Endothelial cell of umbilical vein (primary cell): ENCODE measurements around the gene SVIL.

Source experiments
- CTCF ChIP-seq, 2 donors: IDR thresholded peaks; 1 replicate in 1 of 2; 2 replicates in 1 of 2; pipeline ENCODE4 v1.5.1; 2011; ENCODE audit warnings: low read length in 2 of 2, mild to moderate bottlenecking in 2 of 2, moderate library complexity in 2 of 2, control low read depth in 1 of 2, inconsistent platforms in 1 of 2, low read depth in 1 of 2; ENCODE audit not compliant: insufficient read depth in 1 of 2; ENCODE audit errors: extremely low read depth in 1 of 2
- POLR2A ChIP-seq: IDR thresholded peaks from 2 replicates; pipeline ENCODE4 v1.6.1; 2012; ENCODE audit warnings: low read depth, mild to moderate bottlenecking, control low read depth, low read length

DNA sequence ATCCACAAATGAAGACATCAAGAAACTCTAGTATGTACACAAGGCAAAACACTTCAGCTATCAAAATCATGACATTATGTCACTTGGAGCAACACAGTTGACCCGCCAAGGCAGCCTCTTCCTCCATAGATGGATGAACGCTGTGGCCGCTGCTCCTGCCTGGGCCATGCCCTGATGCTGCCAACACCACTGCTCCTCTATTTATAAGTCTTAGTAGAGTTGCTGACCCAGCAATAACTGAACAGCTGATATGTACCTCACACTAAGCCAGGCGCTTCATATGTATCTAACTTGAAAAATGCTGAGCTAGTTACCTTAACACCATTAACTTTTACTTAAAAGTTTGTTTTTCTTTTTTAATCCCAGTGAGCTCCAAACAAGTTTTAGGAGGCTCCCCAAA lies 214.0 kb downstream of the SVIL start:
- TF ChIP-seq CTCF (IDR thresholded peaks at IDR 0.05; ENCODE audit: extremely low read depth in 1 of 2, insufficient read depth in 1 of 2, low read depth in 1 of 2, low read length in 2 of 2) (no peak), POLR2A (no peak)
